Measurements from ENCODE around the gene INPP5D.
A peak's percentile ranks its signal among the peaks of the same experiment; 100 is the strongest.

Gene INPP5D

DNA sequence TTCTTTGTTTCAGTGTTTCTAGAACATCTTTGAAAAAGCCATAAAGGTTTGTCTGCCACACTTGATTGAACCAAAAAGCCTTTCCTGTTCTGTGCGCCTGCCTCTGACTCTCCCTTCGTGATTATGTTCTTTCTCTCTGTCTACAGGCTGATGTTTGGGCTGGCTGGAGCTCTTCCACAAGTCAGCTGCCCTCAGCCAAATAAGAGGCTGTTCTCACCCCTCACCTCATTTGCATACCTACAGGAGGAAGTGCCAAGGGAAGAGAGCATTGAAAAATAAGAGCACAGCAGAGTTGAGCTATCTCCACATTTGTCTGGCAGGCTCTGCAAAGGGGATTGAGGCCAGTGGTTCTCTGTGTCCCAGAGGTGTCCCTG lies 15.8 kb downstream of the INPP5D start:
- DNase-seq = no peak

DNA sequence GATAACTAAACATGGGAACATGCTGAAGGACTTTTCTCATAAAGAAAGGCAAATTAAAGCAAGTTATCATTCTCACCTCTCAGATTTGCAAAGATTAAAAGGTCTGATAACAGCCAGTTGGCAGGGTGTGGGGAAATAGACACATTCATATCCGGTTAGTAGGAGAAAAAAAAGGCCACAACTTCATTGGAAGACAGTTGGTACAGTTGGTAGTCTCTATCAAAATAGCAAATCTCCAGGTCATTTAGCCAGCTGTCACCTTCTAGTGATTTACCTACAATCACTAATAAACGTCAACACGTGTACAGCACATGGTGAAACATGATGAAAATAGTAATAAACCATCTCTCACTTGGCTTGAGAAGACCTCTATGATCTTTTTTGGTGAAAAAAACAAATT lies 16.6 kb downstream of the INPP5D start:
- DNase-seq = no peak

DNA sequence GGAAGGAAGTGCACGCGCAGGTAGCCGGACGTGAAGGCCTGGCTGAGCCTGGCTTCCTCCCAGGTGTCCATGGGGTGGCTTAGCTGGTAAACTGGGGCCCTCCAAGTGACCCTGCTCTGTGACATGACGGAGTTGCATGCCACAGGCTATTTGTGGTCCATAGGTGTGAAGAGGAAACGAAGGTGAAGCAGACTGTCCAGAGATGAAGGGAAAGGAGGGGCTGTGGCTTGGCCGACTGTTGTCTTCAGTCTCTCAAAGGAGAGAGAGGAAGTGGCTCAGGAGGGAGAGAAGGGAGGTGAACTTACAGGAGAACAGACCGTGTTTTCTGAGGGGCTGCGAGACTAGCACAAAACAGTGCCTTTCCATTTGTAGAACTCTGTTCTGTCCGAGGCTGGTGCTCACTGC lies 19.3 kb downstream of the INPP5D start:
- no peak for DNase-seq

DNA sequence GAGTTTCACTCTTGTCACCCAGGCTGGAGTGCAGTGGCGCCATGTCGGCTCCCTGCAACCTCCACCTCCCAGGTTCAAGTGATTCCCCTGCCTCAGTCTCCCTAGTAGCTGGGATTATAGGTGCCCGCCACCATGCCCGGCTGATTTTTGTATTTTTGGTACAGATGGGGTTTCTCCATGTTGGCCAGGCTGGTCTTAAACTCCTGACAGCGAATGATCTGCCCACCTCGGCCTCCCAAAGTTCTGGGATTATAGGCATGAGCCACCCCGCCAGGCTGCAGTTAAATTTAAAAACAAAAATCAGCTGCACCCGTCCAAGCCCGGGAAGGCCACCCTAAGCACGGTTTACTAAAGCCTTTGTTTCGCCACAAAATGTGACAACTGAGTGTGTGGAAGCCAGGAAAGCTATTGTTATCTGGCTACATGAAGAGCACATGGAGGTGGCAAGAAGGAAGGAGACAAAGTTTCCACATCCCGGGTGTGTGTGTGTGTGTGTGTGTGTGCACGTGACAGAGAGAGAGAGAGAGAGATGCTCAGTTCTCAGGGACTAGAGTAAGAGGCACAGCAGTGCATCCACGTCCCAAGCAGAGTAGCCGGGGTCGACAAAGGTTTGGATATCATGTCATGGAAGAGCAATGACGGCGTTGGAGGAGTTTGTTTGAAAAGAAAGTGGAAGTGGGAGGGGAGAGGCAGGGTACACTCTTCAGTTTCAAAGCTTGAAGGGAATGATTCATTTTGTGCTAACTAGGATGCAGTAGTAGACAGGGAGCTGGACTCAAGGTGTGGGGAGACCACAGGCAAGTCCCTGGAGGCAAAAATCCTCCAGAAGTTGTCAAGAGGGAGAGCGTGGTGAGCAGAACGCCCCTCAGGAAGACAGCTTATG lies 20.1 kb downstream of the INPP5D start:
- no peak for DNase-seq

DNA sequence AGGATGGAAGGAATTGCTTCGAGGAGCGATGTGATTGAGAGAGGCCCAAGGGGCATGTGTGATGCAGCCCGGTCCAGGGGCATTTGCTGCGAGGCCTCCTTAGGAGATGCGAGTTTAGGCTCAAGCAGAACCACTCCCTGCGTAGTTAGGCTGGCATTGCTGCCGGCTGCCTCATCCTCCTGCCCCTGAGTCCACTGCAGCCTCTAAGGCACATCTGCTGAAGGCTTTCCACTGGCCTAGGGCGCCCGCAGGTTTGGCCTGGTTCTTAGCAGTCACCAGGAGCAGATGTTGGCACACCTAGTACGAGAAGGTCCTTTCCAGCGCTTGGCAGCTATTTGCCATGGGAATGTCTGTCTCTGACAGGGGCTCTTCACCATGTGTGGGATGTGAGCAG lies 20.7 kb downstream of the INPP5D start:
- DNase-seq = no peak

DNA sequence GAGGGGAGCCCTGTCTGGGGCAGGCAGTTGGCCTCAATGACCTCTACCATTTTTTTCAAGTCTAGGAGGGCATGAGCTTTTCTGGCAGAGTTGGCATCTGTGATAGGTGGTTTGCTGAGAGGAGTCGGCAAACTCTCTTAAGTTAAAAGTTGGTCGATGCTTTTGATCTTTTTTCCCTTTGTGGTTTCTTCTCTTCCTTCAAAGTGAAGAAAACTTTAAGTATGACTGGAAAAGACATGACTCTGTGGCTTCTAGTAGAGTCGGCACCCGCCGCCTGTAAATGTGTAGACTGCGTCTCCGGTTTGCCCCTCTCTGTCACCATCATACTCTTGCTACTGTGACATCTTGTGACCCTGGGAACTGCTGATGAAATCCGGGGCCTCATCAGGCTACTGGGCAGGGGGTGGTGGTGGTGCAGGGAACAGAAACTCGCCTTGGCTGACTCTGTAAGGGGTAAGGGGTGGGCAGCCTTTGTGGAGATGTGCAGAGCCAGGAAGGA lies 21.1 kb downstream of the INPP5D start:
- DNase-seq = no peak

DNA sequence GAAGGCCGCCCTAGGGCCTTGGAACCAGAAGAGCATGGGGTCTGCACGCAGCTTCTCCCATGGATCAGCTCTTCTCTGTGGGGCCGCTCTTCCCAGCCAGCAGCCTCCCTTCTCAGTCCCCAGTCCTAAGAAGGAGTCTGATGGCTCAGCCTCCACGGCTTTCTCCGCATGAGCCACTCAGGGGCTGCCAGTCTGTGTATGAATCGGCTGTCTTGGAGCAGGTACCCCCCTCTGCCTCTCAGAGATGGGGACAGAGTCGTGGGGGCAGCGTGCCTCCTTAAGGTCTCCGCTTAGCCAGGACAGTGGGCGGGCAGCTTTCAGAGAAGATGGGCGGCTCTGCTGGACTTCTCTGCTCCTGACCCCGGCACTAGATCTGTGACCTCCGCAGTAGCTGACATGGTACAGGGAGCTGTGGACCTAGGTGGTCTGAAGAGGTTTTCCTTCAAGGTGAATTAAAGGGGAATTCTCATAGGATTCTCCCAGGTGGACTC lies 21.6 kb downstream of the INPP5D start:
- DNase-seq = no peak

DNA sequence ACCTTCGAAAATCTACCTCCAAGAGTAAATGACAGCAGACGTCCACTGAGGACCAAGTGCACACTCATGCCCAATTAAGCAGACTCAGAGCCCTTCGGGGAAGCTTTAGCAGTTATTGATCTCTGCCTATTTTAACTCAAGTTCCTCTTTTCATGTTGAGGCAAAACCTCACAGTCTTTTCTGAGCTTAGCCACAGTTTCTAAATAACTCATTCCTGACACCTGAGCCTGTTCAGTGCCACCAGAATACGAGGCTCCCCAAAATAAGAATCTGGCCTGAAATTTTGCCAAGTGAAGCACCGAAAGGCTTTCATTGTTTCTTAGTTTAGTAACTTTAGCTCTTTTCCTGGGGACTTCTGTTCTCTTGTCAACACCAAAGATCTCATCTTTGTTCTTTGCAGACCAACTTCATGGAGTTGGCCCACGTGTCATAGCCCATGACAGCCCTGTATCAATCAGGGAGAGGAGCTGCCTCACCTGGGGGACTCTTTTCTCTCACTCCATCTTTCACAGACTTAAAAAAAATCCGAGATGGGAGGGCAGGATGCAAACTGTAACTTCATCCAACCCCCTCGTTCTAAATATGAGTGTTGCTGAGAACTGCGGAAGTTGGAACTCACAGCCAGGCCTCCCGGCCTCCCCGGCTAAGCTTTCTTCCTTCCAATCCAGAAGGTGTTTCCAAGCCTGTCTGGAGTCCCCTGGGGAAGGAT lies 22.2 kb downstream of the INPP5D start:
- no peak for DNase-seq

DNA sequence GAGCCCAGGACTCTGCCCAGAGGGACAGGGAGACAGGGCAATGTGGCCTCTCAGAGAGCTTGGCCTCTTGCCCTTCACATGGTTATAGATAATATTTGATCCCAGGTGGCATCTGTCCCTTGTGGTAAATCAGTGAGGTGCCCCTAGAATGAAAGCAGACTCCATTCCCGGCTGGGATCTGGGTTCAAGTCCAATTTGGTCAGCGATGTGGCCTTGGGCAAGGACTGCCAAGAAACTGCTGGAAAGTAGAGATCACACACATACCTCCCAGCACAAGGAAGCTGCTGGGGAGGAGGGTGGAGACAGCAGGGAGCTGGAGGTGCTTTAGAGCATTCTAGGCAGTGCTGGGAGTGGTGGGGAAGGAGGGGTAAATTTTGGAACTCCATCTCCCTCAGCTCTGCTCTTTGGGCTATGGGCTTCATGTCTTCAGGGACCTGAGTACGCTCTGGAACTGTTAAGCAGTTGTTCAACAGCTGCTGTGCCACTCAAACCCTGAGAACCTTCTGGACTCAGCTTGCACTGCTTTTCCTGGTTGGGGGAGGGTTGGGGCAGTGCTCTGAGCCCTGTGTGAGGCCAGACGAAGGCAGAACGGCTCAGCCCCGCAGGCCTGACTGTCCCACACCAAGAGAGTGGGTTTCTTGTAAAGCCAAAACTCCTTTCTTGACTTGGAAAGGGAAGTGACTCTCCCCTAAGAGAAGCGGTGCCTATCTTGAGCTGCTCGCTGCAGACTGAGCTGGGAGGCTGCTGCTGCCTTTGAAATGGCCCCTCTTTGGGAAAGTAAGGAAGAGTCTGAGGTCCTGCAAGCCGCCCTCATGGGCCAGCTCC lies 23.0 kb downstream of the INPP5D start:
- peak; percentile 39 for DNase-seq

DNA sequence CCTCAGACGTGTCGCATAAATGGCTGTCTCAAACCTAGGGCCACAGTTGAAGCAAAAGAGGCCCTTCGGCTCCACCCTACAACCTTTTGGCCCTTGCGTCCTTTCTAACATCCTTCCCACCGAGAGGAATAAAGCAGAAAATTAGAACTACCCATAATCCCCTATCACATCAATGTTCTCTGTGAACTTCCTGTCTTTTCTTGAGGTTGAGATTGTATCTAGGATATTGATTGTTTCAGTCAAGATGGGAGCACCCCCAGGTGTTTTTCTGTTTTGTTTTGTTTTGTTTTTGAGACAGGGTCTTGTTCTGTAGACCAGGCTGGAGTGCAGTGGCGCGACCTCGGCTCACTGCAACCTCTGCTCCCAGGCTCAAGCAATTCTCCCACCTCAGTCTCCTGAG lies 23.6 kb downstream of the INPP5D start:
- no peak for DNase-seq

DNA sequence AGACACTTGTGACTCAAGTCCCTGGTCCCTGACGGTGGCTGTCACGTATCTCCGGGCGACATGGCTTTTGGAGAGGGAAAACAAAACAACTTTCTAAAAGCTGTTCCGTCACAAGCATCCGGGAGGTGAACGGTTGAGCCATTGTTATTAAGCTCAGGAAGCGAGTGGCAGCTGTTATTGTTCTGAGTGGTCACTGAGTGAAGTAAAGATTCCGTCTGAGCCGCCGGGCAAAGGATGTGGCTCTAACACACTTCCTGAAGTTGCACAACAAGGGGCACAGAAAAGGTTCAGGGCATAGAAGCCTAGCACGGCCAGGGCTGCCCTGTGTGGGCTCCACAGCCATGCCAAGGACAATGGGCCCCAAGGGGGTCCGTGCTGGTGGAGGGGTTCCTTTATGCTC lies 24.3 kb downstream of the INPP5D start:
- DNase-seq = no peak

DNA sequence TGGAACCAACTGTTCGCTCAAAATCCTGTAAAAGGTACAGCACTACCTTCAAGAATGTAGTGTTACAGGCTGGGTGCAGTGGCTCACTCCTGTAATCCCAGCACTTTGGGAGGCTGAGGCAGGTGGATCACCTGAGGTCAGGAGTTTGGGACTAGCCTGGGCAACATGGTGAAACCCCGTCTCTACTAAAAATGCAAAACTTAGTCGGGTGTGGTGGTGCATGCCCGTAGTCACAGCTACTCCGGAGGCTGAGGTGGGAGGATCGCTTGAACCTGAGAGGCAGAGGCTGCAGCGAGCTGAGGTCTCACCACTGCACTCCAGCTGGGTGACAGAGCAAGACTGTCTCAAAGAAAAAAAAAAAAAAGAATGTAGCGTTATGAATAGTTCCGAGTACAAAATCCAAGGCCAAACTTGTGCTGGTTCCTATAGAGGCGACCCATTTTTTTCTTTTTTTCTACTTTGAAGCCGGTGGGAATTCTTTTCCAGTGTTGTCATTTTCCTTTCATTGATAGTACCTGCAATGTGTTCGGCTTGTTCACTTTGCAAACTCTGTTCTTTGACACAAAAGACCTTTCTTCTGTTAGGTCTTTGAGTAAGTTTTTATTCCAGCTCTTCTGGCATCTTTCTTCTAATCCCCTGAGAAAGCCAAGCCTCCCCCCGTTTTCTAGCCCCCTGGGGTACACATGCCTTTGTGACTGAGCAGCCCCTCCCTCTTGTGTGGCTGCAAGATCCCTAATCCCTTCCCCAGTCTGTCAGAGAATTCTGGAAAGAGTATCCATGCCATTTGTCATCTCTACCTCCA lies 25.1 kb downstream of the INPP5D start:
- DNase-seq = no peak

DNA sequence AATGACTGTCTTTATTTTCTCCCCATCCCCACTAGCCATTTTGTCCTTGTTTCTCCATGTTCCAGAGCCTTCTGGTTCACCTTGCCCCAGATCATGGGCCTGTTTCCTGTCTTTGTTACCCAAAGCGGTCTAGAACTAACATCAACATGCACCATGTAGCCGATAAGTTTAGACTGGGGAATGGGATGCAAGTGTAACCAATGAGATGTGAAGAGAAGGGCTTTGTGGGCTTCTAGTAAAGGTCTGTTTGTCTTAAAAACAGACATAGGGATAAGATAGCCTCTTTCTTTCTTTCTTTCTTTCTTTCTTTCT lies 25.7 kb downstream of the INPP5D start:
- DNase-seq = no peak

DNA sequence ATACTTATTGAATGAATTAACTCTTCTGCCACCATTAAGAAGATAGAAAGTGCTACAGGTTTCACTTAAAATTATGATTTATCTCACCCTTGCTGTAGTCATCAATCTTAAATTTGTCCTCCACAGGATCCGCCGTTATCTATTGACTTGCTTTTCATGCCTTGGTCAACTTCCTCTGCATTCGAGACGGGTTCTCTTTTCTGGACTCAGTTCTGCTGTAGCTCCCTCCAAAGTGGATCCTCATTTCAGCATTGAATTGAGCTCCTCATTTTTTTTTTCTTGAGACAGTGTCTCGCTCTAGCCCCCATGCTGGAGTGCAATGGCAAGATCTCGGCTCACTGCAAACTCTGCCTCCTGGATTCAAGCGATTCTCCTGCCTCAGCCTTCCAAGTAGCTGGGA lies 27.6 kb downstream of the INPP5D start:
- no peak for DNase-seq

DNA sequence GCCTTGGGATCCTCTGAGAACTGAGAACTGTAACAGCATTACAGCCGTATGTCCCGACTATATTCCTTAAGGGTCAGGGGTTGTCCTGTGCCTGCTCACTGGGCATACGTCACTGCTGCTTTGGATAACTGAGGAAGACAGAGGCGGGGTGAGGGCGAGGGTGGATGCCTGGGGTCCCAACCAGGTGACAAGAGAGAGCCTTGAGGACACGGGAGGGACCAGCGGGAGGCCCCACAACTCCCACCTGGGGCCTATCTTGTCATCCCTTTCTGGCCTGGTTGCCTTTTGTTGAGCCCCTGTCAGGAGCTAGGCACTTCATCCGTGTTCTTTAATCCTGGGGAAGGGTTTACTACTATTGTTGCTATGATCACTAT lies 28.8 kb downstream of the INPP5D start:
- DNase-seq = no peak

DNA sequence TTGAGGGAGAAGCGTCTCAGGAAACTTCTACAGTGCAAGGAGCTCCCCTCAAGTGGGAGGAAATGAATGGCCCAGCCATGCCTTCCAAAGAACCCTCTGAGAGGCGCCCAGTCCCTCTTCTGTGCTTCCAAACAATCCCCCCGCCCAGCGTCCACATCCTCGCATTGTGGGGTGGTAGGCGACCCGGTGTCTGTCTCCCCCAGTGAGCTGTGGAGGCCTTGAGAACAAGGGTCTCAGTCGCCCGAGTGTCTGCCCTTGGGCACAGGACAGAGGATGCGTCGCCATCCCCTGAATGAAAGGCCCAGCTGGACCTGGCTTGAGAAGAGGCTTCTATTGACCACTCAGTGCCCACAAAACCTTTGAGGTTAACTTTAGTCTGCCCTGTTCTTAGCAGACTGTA lies 29.7 kb downstream of the INPP5D start:
- DNase-seq = no peak

DNA sequence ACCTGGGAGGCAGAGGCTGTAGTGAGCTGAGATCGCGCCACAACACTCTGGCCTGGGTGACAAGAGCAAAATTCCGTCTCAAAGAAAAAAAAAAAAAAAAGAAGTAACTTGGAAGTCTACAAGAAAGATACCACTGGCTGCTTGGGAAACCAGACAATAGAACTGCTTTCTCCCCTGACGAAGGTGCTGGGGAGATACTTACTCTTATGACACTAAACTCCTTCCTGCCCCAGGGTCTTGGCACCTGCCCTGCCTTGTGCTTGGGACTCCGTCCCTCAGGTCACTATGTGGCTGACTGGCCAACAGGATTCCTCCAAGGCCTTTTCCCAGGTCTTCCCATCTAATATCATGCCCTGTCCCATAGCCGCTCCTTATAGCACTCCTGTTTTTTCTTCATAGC lies 30.7 kb downstream of the INPP5D start:
- DNase-seq = no peak

DNA sequence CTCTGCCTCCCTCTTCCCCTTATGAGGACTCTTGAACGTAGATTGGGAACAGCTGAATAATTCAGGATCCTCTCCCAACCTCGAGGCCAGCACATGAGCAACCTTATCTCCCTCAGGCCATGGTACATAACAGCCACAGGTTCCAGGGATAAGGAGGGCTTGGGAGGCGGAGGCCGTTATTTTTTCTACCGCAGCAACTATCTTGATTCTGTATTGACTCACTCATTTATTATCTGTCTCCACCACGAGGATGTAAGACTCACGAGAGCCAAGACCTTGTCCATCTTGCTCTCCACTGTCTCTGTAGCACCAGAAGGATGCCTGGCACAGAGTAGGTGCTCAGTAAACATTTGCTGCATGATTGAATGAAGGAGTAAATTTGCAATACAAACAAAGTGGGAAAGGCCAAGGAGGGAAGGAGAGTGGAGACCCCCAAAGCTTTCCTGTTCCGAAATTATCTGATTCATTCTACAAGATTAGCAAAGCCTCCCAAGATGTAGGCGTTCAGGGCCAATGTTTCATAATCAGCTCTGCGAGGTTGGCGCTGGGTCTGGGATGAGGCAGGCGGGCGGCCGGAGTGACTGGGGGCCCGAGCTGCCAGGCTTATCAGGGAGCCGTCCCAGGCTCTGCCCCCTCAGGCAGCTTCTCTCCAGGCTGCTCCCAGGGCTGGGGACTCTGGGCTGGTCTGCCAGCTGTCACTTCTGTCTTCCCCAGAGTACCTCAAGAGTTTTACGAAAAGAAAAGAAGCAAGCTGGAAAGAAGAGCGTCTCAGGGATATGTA lies 31.6 kb downstream of the INPP5D start:
- DNase-seq = no peak

DNA sequence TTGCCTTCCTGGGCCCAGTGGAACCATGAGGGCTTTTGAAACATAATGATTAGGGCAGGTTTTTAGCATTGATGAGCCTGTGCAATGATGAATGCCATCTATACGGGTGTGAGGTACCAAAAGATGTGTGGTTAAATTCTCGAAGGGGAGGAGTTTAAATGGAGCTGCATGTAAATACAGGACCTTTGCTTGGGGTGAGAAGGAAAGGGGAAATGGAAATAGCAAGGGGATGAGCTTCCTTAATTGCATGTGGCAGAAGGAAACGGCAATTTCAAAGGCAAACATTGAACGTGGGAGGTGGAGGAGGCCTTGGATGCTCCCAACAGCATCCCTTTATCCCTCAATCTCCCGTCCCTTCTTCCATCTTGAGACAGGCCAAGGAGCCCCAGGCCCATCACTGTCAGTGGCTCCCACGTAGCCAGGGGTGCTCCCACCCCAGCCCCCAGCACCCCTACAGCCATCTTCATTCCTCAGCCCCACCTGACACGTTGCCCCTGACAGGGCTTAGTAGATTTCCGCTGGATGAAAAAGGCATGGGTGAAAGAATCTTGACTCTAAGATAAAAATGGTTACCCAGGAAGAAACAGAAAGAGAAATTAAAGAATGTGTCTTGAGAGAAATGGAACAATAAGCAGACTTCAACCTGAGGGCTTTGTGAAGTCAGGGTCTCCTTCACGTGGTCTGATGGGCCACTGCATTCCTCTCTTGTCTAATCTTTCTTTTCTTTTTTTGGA lies 32.5 kb downstream of the INPP5D start:
- no peak for DNase-seq

DNA sequence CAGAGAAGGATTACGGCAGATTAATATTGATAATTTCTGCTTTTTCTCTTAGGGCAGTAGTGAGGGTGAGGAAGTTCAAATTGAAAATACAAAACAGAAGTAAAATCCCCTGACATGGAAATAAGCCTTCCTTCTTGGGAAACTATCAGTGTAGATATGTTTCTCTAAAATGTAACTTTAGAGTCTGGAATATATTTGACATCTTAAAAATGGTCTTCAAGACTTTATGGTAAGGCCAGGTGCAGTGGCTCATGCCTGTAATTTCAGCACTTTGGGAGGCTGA lies 33.0 kb downstream of the INPP5D start:
- no peak for DNase-seq

DNA sequence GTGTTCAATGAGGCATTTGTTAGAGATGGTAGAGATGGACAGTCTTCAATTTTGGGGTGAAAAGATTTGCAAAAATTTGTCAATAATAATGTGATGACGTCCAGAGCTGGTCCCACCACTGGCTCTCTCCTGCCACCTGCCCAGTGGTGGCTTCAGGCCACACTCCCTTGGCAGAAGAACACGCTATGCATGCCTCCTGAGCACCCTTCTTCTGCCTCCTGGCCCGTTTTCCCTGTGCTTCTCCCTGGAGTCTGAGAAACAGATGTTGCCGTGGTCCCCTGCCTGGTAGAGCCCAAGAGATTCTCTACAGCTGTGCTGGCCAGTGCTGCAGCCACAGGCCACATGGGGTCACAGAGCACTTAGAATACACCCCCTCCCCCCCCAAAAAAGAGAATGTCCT lies 33.6 kb downstream of the INPP5D start:
- DNase-seq = no peak
